ENCODE measurements around the gene PPP1R13B. TPM values are rescaled to one million over a fixed set of nuclear protein-coding genes. Genes with fewer than 3 reads are reported as not detected.
A peak's percentile ranks its signal among the peaks of the same experiment; 100 is the strongest.

Gene PPP1R13B
- total RNA-seq, 1 experiment from 2014 or later = 10.3 TPM

DNA sequence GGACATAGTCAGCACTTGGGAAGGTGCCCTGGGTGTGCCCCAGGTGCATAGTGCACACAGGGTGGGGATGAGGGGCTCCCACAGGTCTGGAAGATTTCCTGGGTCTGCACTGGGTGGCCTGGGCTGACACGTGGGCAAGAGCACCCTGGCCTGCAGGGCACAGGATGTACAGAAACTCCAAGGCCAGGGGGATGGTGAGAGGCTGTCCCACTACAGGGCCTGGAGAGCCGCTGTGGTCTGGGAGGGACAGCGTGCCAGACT lies 35.8 kb upstream of the PPP1R13B start (continued):
- no peak for TF ChIP-seq ERG (CRISPR knock-in tag; IDR thresholded peaks at IDR 0.05)
- TF ChIP-seq, protein P1, sequence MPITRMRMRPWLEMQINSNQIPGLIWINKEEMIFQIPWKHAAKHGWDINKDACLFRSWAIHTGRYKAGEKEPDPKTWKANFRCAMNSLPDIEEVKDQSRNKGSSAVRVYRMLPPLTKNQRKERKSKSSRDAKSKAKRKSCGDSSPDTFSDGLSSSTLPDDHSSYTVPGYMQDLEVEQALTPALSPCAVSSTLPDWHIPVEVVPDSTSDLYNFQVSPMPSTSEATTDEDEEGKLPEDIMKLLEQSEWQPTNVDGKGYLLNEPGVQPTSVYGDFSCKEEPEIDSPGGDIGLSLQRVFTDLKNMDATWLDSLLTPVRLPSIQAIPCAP (CRISPR knock-in tag; IDR thresholded peaks at IDR 0.05) = no peak

DNA sequence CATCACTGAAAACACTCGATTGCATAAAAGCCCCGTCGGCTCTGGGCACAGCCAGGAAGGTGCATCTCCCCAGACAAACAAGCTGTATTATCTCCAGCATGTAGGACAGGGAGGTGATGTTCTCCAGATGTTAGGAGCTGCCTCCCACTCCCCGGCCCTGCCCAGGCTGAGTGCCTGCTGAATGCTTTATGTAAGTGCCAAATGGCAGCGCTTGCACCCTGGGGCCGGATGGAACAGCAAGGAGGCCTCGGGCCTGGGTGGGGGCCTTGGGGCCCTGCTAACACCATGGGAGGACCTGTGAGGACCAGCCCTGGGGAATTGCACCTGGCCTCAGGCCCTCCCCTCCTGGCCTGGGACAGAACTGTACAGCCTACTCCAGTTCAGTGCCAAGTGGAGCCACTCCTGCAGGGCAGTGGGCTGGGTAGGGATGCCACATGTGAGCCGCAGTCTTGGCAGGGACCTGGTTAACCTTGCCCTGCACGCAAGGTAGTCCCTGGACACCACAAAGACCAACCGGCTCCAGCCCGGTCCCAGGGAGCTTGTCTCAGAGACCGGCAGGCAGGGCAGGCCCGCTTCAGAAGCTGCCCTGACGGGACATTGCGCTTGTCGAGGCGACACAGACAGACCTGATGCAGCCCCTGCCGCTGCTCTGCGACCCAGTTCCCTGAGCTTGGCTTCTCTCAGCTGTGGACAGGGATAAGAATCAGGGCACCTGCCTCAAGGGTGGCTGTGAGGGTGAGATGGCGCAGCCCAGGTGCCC lies 35.3 kb upstream of the PPP1R13B start:
- H3K4me3 Mint-ChIP-seq = no peak overlapping the region
- TF ChIP-seq, protein P1 (CRISPR knock-in tag; IDR thresholded peaks at IDR 0.05) = no peak
- no peak for TF ChIP-seq ZNF416 (CRISPR knock-in tag; IDR thresholded peaks at IDR 0.05)
- no peak for TF ChIP-seq MXD4 (CRISPR knock-in tag; IDR thresholded peaks at IDR 0.05; ENCODE audit: borderline replicate concordance)
- no peaks in the 10 kb centered on the region for H3K36me3 Mint-ChIP-seq
- DNase-seq (ENCODE audit: low spot score) (no peak), ATAC-seq (no peak)
- POLR2A ChIA-PET = no interaction called here
- H3K27ac Mint-ChIP-seq = no peak overlapping the region
- no peaks in the 10 kb centered on the region for H3K9me3 Mint-ChIP-seq
- peaks cover 30% of the 10 kb centered on the region for H3K4me1 Mint-ChIP-seq
- no peaks in the 10 kb centered on the region for H3K27me3 Mint-ChIP-seq (ENCODE audit: low read depth)
- CTCF ChIA-PET = interaction anchor here (1.1 to 6.3 kb wide), 4 partner anchors 18 to 195 kb away, joined by 3 to 87 read pairs (median 14); no protein-coding TSS in a partner anchor

DNA sequence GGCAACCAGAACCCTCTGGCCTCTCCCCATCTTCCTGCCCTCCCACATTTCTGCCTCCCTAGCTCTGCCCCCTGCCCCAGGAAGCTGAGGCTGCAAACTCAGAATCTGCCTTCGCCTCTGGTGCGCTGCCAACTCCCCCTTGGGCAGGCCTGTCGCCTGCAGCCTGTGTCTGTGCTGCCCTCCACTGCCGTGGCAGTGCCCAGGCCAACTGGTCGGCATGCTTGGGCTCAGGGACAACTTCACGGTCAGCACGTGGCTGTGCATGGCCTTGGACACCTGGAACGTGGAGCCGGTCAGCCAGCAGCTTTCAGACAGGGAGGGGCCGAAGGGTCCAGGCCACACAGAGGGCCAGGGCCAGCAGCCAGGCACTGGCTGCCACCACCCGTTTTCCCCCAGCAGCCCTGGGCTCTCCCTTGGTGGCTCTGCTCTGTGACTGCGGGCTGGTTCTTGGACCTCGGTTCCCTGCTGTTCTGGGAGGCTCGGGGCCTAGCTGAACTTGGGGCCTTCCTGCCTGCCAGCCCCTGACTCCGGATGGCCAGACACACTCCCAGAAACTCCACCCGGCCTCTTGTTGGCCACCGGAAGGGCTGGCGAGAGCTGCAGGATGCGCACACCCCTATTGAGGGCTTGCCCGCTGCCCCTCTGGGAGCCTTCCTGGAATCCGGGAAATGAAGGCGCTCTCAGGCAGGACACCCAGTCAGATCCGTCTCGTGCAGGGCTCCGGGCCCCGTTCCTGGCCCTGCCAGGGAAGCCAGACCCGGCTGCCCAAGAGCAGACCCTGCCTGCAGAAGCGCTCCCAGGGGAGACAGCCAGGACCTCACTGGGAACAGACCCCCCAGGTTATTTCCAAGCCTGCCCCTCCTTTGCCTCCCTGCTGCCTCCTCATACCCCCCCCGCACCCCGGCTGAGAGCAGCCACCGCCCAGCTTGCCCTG lies 34.2 kb upstream of the PPP1R13B start:
- no peak for ATAC-seq
- no peaks in the 10 kb centered on the region for H3K36me3 Mint-ChIP-seq
- H3K9me3 Mint-ChIP-seq = no peaks in the 10 kb centered on the region
- POLR2A ChIA-PET = interaction anchor here (1.5 kb wide), 1 partner anchor 9 kb away, joined by 4 read pairs; no protein-coding TSS in a partner anchor
- no peak overlapping the region for H3K4me3 Mint-ChIP-seq
- H3K27me3 Mint-ChIP-seq (ENCODE audit: low read depth) = no peaks in the 10 kb centered on the region
- CTCF ChIA-PET = interaction anchor here (0.5 to 6.3 kb wide), 6 partner anchors 12 to 196 kb away, joined by 3 to 87 read pairs (median 8); no protein-coding TSS in a partner anchor
- peak; percentile 80 for TF ChIP-seq GABPB1 (CRISPR knock-in tag; IDR thresholded peaks at IDR 0.05)
- no peak for TF ChIP-seq SOX15 (CRISPR knock-in tag; IDR thresholded peaks at IDR 0.05)
- H3K27ac Mint-ChIP-seq = no peak overlapping the region
- DNase-seq (ENCODE audit: low spot score) = no peak
- peaks cover 28% of the 10 kb centered on the region for H3K4me1 Mint-ChIP-seq

DNA sequence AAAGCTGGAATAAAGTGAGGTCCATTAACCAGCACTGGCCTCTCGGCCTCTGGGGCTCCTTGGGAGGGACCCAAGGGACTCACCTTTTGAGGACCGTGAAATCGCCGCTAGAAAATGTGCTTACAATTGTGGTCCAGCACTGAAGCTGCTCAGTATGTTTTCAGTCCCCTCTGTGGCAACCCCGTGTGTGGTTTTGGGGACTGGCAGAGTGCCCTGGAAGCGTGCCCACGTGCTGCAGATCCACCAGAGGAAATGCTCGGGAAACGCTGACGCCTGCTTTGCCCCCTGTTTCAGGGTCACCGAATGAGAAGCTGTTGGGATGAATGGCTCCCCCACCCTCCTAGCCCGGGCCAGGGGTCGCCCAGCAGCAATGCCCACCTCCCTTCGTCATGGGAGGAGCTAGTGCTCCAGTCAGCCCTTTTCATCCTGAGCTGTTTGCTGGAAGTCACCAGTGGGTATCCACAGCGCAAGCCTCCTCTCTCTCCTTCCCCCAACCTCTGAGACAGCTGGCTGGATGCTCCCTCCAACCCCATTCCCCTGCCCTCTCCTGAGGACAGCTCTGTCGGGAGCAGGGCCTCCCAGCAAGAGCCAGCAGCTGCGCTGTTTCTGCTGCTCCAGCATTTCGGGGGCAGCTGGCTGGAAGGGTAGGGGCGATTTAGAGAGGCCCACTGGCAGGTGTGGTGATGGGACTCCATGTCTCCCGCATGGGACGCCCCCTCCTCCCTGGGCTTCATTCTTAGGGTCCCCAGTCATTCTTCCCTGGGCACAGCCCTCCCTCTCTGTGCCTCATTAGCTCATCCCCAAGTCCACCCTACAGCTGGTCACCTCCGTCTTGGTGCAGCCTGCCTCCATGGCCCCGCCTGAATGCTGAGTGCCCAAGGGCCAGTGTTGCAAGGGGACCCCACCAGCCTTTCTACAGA lies 33.2 kb upstream of the PPP1R13B start:
- no peak overlapping the region for H3K4me3 Mint-ChIP-seq
- DNase-seq (ENCODE audit: low spot score) = no peak

More for the DNA sequence above, 33.2 kb upstream of the PPP1R13B start:
- Mint-ChIP-seq H3K27ac (no peak overlapping the region), H3K9me3 (no peaks in the 10 kb centered on the region), H3K4me1 (peaks cover 20% of the 10 kb centered on the region), H3K36me3 (no peaks in the 10 kb centered on the region), H3K27me3 (ENCODE audit: low read depth) (no peaks in the 10 kb centered on the region)
- no peak for ATAC-seq
- TF ChIP-seq ZNF138 (CRISPR knock-in tag; conservative IDR thresholded peaks at IDR 0.05) = no peak
- TF ChIP-seq RELA (CRISPR knock-in tag; IDR thresholded peaks at IDR 0.05; ENCODE audit: borderline replicate concordance) = no peak
- no peak for TF ChIP-seq FOXP1 (CRISPR knock-in tag; IDR thresholded peaks at IDR 0.05; ENCODE audit: borderline replicate concordance)
- TF ChIP-seq, protein P2, sequence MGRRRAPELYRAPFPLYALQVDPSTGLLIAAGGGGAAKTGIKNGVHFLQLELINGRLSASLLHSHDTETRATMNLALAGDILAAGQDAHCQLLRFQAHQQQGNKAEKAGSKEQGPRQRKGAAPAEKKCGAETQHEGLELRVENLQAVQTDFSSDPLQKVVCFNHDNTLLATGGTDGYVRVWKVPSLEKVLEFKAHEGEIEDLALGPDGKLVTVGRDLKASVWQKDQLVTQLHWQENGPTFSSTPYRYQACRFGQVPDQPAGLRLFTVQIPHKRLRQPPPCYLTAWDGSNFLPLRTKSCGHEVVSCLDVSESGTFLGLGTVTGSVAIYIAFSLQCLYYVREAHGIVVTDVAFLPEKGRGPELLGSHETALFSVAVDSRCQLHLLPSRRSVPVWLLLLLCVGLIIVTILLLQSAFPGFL (CRISPR knock-in tag; IDR thresholded peaks at IDR 0.05; ENCODE audit: borderline replicate concordance) = no peak
- TF ChIP-seq ZNF671 (CRISPR knock-in tag; IDR thresholded peaks at IDR 0.05) = no peak
- no peak for TF ChIP-seq USF1 (CRISPR knock-in tag; IDR thresholded peaks at IDR 0.05)
- TF ChIP-seq ZNF317 (CRISPR knock-in tag; IDR thresholded peaks at IDR 0.05; ENCODE audit: borderline replicate concordance, low read depth) = no peak
- TF ChIP-seq, protein P3, sequence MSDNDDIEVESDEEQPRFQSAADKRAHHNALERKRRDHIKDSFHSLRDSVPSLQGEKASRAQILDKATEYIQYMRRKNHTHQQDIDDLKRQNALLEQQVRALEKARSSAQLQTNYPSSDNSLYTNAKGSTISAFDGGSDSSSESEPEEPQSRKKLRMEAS (CRISPR knock-in tag; IDR thresholded peaks at IDR 0.05) = no peak; the same call in 1 of the 2 replicates
- TF ChIP-seq MXD4 (CRISPR knock-in tag; IDR thresholded peaks at IDR 0.05; ENCODE audit: borderline replicate concordance) = no peak
- ChIA-PET POLR2A (interaction anchor here (1.5 kb wide), 1 partner anchor 8 kb away, joined by 4 read pairs; no protein-coding TSS in a partner anchor), CTCF (interaction anchor here (0.5 to 6.3 kb wide), 10 partner anchors 13 to 888 kb away, joined by 3 to 87 read pairs (median 4); no protein-coding TSS in a partner anchor)

Measured in WTC11 (cell line).